Cerebellar cortex (tissue), 1 donor: ENCODE measurements around the gene DSCAM.
"Not testable (repeated sequence)": the region's sequence is repeated elsewhere in the genome, so short reads cannot be mapped to it uniquely, and the experiment has no call there.

Experiments used
- DNase-seq: peaks from one replicate; pipeline ENCODE4 v3.0.0-alpha.2; 2015; ENCODE audit warnings: low spot score

The DSCAM gene

DNA sequence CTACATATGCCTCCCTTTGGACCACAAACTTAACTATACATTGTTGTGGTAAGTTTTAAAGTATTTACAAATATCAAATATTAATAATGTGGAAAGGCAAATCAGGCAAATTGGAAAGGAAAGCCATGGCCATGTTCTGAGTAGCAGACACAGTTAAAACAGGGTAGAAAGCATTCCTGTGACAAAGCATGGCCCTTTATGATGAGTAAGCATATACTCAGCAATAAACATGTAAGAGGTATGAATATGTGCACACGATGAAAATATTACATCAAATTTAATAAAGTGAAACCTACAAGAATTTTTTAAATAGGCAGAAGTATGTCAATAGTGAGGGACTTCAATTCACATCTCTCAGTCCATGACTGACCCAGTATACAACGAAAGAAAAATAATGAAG, 389.2 kb downstream of the DSCAM start:
- no peak for DNase-seq

DNA sequence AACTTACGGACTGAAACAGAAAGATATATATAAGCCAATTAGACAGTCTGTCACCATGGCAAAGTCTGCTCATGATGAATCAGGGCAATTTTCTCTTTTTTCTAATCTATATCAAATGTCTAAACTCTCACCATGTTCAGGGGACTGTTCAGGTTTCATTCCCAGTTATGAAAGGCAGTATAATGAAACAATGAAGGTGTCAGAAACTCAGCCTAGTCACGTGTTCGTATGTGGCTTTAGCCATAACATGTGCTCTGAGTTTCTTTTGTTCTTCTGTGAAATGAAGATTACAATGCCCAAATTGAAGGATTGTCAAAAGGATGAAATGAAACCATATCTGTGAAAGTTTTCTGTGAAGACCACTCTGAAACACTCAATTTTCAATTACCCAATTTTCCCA, 392.9 kb downstream of the DSCAM start:
- DNase-seq = no peak

DNA sequence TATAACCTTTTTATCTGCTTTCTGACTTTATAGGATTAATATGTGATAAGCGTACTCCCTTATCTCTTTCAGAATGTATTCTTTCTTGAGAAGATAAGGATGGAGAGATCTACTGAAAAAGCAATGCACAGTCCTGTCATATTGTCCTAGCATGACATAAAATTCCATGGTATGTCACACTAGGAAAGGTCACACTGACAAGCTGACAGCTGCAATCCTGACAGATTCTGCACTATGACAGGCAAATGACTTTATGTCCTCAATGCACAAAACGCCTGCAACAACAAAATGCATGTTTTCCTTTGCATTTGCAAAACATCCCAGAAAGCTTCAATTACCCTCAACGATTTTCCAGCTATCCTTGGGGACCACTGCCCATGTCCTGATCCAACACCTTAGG, 393.8 kb downstream of the DSCAM start:
- no peak for DNase-seq

DNA sequence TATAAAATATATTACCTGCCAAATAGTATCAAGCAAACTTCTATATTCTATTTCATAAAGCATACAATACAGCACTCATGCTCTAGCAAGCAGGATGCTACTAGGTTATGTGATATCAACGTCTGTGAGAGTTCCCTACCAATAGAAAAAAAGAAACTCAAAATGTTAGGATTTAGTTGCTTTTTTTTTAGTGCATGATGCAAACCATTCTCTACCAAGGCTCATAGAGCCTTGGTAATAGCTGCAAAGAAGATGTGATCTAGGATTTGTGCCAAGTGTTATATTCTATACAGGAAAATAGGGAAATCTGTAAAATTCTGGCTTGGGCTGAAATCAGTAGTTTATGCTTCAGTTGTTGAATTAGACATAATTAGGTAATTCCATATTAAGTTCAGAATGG, 394.4 kb downstream of the DSCAM start:
- no peak for DNase-seq

GRCh38 chr21:40447016-40447415, 399.9 kb downstream of the DSCAM start:
- no peak for DNase-seq

- no peak for DNase-seq
These were observed 401.5 kb downstream of the DSCAM start for GRCh38 chr21:40445349-40445921.

DNA sequence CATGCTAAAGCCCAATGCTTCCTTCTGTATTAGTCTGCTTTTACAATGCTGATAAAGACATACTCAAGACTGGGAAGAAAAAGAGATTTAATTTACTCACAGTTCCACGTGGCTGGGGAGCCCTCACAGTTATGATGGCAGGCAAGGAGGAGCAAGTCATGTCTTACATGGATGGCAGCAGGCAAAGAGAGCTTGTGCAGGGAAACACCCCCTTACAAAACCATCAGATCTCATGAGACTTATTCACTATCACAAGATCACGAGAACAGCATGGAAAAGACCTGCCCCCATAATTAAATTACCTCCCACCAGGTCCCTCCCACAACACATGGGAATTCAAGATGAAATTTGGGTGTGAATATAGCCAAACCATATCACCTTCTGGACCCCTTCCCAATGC, 407.4 kb downstream of the DSCAM start:
- not testable (repeated sequence) for DNase-seq

GRCh38 chr21:40438616-40439015, 408.3 kb downstream of the DSCAM start:
- DNase-seq = no peak

- no peak for DNase-seq
These were observed 410.7 kb downstream of the DSCAM start for GRCh38 chr21:40436261-40436660.

DNA sequence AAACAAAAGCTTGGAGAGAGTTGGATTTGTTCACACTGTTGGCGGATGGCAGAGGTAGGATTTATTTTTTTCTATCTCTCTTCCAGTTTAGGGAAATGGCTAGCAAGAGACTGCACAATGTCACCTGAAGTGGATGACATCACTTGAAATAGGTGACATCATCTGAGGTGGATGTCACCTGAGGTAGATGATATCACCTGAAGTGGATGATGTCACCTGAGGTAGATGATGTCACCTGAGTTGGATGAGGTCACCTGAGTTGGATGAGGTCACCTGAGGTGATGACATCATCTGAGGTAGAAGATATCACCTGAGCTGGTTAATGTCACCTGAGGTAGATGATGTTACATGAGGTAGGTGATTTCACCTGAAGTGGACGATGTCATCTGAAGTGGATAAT, 413.4 kb downstream of the DSCAM start:
- DNase-seq = no peak

DNA sequence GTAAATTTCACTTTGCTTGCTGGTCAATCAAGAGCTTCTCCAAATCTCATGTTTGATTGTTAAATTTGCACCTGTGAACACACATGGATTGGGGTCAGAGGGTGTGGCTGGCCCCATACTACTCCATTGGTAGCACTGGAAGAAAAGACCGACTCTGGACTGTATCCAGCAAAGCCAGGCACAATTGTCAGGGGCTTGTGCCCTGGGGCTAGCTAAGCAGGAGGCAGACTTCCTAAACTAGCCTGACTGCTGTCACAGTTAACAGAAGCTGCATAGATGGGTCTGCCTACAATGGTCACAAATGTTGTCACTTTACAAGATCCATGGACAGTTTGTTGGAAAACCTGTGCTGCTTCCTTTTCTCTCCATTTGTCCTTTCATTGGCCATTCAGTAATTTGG, 421.0 kb downstream of the DSCAM start:
- no peak for DNase-seq

- DNase-seq = no peak
These were observed 423.9 kb downstream of the DSCAM start for GRCh38 chr21:40422896-40423635.

GRCh38 chr21:40421121-40421520, 425.8 kb downstream of the DSCAM start:
- no peak for DNase-seq

DNA sequence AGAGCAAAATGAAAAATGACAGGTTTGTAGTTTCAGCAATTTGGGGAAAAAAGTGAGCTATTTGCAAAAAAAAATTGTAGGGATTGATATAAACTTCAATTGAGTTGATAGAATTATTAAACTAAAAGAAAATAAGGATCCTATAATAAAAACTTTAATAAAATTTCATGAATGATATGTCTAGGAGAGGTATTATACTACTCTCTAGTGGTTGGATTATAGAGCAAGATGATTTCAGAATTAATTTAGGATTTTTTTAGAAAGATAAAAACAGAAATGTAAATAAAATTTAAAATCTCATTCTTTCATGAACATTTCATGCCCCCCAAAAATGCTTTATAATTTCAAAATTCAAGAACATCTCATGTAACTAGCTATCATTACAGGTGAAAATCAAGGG, 430.4 kb downstream of the DSCAM start:
- no peak for DNase-seq

- DNase-seq = no peak
These were observed 438.4 kb downstream of the DSCAM start for GRCh38 chr21:40408561-40408960.

GRCh38 chr21:40404396-40404800, 442.6 kb downstream of the DSCAM start:
- DNase-seq = no peak

GRCh38 chr21:40402884-40403582, 443.9 kb downstream of the DSCAM start:
- no peak for DNase-seq

DNA sequence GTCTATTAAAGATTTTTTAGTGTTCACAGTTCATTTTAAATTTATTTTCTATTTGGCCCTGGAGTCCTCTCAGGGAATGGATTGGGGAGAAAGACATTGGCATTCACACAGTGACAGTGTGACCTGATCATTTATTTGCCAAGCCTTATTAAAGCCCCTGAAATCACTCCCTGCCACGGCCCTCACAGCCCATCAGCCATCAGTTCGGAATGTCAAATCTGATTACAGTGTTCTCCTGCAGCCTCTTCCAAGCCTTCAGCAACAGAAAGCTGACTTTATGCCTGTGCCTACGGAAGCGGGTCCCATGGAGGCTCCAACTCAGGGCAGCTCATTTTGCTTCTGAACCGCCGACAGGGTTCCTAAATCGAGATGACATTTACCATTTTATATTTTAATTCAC, 451.2 kb downstream of the DSCAM start:
- no peak for DNase-seq

DNA sequence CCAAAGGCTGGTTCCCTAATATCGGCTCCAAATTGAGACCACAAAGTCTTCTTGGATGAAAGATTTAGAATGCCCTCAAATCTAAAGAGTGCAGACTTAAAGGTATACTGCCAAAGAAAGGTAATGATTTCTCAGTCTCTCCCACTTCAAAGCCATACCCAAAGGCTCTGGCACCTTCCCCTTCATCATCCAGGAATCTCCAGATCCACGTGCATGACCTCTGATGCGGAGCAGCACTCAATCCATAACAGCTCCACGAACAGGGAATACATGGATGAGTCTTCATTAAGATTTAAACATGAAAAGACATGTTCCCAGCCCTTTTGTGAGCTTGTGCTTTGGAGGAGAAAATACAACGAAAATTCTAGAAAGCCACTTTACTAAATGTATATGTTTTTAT, 453.9 kb downstream of the DSCAM start:
- no peak for DNase-seq

GRCh38 chr21:40388046-40388445, 458.9 kb downstream of the DSCAM start:
- DNase-seq = no peak

GRCh38 chr21:40386981-40387747, 459.8 kb downstream of the DSCAM start:
- DNase-seq = no peak

DNA sequence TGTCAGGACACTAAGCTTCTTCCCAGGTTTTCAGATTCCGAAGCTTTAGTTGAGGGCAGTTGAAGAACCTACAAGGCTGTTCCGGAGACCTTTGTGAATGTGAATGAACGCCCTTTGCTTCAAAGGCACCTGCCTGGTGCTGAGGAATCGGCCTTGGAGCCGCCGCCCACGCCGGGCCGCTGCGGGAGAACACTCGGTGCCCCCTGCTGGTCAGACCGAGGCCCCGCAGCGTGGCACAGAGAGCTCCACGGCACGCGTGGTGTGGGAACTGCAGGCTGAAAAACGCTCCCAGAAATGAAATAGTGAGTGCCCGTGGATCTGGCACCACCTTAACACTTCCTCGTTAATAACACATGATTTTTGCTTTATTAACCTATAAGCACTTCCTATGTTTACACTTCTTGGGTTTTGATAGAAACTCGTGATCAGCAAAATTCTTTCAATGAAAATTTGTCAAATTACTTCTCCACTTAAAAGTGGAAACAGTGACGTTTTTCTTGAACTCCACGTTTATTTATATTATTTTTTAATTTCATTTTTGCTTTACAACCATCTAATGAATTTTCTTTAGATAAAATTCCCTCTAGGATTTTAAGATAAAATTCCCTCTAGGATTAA, 460.6 kb downstream of the DSCAM start:
- DNase-seq = no peak
